Measurements from ENCODE around the gene CCDC51. TPM values are rescaled to one million over a fixed set of nuclear protein-coding genes. Genes with fewer than 3 reads are reported as not detected.
A peak's percentile ranks its signal among the peaks of the same experiment; 100 is the strongest.

Gene CCDC51
- total and polyA plus RNA-seq, 9 of the 15 experiments (the other 6 are each of a cell fraction or from before 2014, with no cell fraction given) = 6.5 to 18.6 (median 15.7) TPM

DNA sequence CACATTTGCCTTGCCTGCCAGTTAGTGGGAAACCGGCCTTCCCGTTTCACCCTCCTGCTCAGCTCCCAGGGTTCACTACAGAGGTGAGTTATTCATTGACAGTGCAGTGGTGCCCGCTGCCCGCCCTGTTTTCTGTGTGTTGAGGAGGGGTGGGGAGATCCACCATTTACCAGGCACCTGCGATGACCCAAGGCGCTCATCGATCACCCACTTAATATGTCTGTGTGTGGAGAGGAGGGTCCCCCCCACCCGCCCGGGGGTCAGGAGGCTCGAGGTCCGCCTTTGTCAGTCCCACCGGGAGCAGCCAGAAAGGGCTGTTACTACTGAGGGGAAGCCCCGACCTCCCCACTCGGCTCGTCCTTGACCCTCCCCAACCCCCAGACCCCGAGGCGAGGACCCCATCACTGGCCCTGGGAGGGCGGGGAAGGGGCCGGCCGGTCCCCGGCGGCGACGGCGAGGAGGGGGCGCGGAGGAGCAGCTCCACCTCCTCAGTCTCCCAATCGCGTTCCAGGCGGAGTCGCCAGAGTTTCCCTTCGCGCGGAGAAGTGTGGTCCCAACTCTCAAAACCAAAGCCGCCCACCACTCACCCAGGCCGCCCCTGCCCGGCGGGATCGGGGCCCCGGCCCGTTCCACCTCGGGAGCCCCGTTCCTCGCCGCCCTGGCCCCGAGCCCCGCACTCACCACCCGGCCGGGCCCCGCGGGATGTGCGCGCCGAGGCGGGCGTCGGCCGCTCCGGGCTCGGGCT is 11.2 kb downstream of the CCDC51 start:
- Histone ChIP-seq H3K79me2 (ENCODE audit: control insufficient read depth, insufficient read depth, low read length) (no peaks in the 10 kb centered on the region; the same call in 2 of the 3 replicates), H3K9me3 (replicated peaks; ENCODE audit: control insufficient read depth, insufficient read depth, low read depth, low read length) (no peaks in the 10 kb centered on the region), H3K27me3 (ENCODE audit: control insufficient read depth in 2 of 2, insufficient read depth in 2 of 2, low read length in 2 of 2) (no peaks in the 10 kb centered on the region), H3K9me1 (ENCODE audit: control insufficient read depth, insufficient read depth, low read length) (no peaks in the 10 kb centered on the region), H3K4me2 (ENCODE audit: insufficient read depth, low read length) (peak overlapping the region; percentile 66; the same call in 1 of the 2 replicates), H3K36me3 (ENCODE audit: control insufficient read depth, insufficient read depth, low read length) (peaks cover 22% of the 10 kb centered on the region; the same call in 2 of the 3 replicates), H3K9ac (ENCODE audit: insufficient read depth in 1 of 2, low read depth in 2 of 2, low read length in 2 of 2) (peak overlapping the region; percentile 59 to 85; a peak in 3 of 4 replicates), H2AFZ (ENCODE audit: low read depth, low read length) (peak overlapping the region; percentile 59), H3K27ac (ENCODE audit: extremely low read depth, low read depth, low read length) (peak overlapping the region; percentile 68; the same call in 1 of the 3 replicates), H4K20me1 (replicated peaks; ENCODE audit: control insufficient read depth, insufficient read depth, low read length) (no peaks in the 10 kb centered on the region), H3K4me3 (peak overlapping the region; percentile 57), H3K4me1 (replicated peaks in 1 of 2; ENCODE audit: control insufficient read depth in 2 of 2, insufficient read depth in 2 of 2, low read length in 2 of 2) (peaks cover 3 to 42% of the 10 kb centered on the region in 2 experiments; a peak in 4 of 5 replicates)
- FAIRE-seq (no peak), DNase-seq (ENCODE audit: extremely low read depth in 1 of 4, low spot score in 3 of 4) (peak in 2 of 4 experiments; percentile 41 to 48), ATAC-seq (peak; percentile 60)
- in situ Hi-C loops (cut with MboI) = no loop called here
- intact Hi-C loops (cut with micrococcal nuclease) = no loop called here
- ChIA-PET CTCF (ENCODE audit: low intra/inter-chr PET ratio) (interaction anchor here (0.6 kb wide), 1 partner anchor 130 kb away, joined by 3 read pairs; no protein-coding TSS in a partner anchor), POLR2A (no interaction called here)
- no TSS peak for BruUV-seq (replicated peaks)
- peak; percentile 15 for TF ChIP-seq HMGN3 (IDR thresholded peaks at IDR 0.05; ENCODE audit: borderline replicate concordance, extremely low read depth, insufficient read length, low read depth, low read length)
- TF ChIP-seq UBTF (IDR thresholded peaks at IDR 0.05; ENCODE audit: borderline replicate concordance in 1 of 2, low read depth in 2 of 2, low read length in 2 of 2) = 0 out of 4 replicates have a peak, but pooled peaks of 1 of the 2 experiments have one; percentile 74
- no peak for TF ChIP-seq ZFP36 (IDR thresholded peaks at IDR 0.05; ENCODE audit: low read depth, low read length, partially characterized antibody)
- WGBS (ENCODE audit: insufficient coverage, low coverage, missing lambda C conversion rate) = 8% methylated on average over 11 of the region's 60 CpGs

All from K562 (cell line).